ENCODE results near the gene DPYD.

DPYD gene

GRCh38 chr1:97920832-97921571 is at the start of gene DPYD:
TSS of gene DPYD (minus strand) at chr1:97921034. CDS start at chr1:97920922, 112 bp downstream.
- DNase-seq (ENCODE audit: low read depth): peak; percentile 73

- no peak for DNase-seq (ENCODE audit: low read depth)
These were observed 39.6 kb upstream of the DPYD start for GRCh38 chr1:97960470-97960869.

- no peak for DNase-seq (ENCODE audit: low read depth)
These were observed 26.9 kb upstream of the DPYD start for GRCh38 chr1:97947695-97948094.

- DNase-seq (ENCODE audit: low read depth): no peak
These were observed 22.5 kb upstream of the DPYD start for GRCh38 chr1:97943354-97943753.

GRCh38 chr1:97942161-97943123 is 21.6 kb upstream of the DPYD start:
- DNase-seq (ENCODE audit: low read depth): no peak

GRCh38 chr1:97938285-97938642 is 17.4 kb upstream of the DPYD start:
- DNase-seq (ENCODE audit: low read depth): no peak

GRCh38 chr1:97936976-97937375 is 16.1 kb upstream of the DPYD start:
- no peak for DNase-seq (ENCODE audit: low read depth)

- DNase-seq (ENCODE audit: low read depth): no peak
These were observed 13.7 kb upstream of the DPYD start for GRCh38 chr1:97934491-97934890.

- DNase-seq (ENCODE audit: low read depth): no peak
These were observed 9.3 kb upstream of the DPYD start for GRCh38 chr1:97929874-97930851.

GRCh38 chr1:97926017-97926708 is 5.3 kb upstream of the DPYD start:
- no peak for DNase-seq (ENCODE audit: low read depth)

GRCh38 chr1:97925151-97925550 is 4.3 kb upstream of the DPYD start:
- no peak for DNase-seq (ENCODE audit: low read depth)

- no peak for DNase-seq (ENCODE audit: low read depth)
These were observed 3.0 kb upstream of the DPYD start for GRCh38 chr1:97923811-97924210.

GRCh38 chr1:97920276-97920831 is 480 bp downstream of the DPYD start:
- DNase-seq (ENCODE audit: low read depth): no peak

GRCh38 chr1:97919585-97920261 is 1.1 kb downstream of the DPYD start:
- no peak for DNase-seq (ENCODE audit: low read depth)

- no peak for DNase-seq (ENCODE audit: low read depth)
These were observed 1.9 kb downstream of the DPYD start for GRCh38 chr1:97918961-97919360.

GRCh38 chr1:97913506-97914139 is 7.2 kb downstream of the DPYD start:
- DNase-seq (ENCODE audit: low read depth): no peak

GRCh38 chr1:97911266-97912215 is 9.3 kb downstream of the DPYD start:
- DNase-seq (ENCODE audit: low read depth): no peak

- no peak for DNase-seq (ENCODE audit: low read depth)
These were observed 11.6 kb downstream of the DPYD start for GRCh38 chr1:97909266-97909665.

- no peak for DNase-seq (ENCODE audit: low read depth)
These were observed 12.9 kb downstream of the DPYD start for GRCh38 chr1:97907886-97908285.
